Osteocyte (in vitro differentiated cells): ENCODE data around the gene FSTL4. TPM values are rescaled to one million over a fixed set of nuclear protein-coding genes. Genes with fewer than 3 reads are reported as not detected.
A peak's percentile ranks its signal among the peaks of the same experiment; 100 is the strongest.

Source experiments
- DNase-seq: peaks from one replicate; pipeline ENCODE4 v3.0.0; 2021; ENCODE audit warnings: mixed read lengths; ENCODE audit not compliant: unreplicated experiment; ENCODE audit errors: extremely low spot score
- H3K27ac Mint-ChIP-seq: one replicate; pipeline ENCODE4 v1.8.0; 2021; ENCODE audit warnings: mild to moderate bottlenecking, mixed read lengths; ENCODE audit not compliant: unreplicated experiment
- H3K27me3 Mint-ChIP-seq: one replicate; pipeline ENCODE4 v1.8.0; 2021; ENCODE audit warnings: mixed read lengths; ENCODE audit not compliant: unreplicated experiment
- H3K36me3 Mint-ChIP-seq: one replicate; pipeline ENCODE4 v1.8.0; 2021; ENCODE audit warnings: mixed read lengths; ENCODE audit not compliant: unreplicated experiment
- H3K4me1 Mint-ChIP-seq: one replicate; pipeline ENCODE4 v1.8.0; 2021; ENCODE audit warnings: mixed read lengths; ENCODE audit not compliant: unreplicated experiment
- H3K4me3 Mint-ChIP-seq: one replicate; pipeline ENCODE4 v1.8.0; 2021; ENCODE audit warnings: mild to moderate bottlenecking, moderate library complexity, mixed read lengths; ENCODE audit not compliant: unreplicated experiment
- H3K9me3 Mint-ChIP-seq: one replicate; pipeline ENCODE4 v1.8.0; 2021; ENCODE audit warnings: mixed read lengths; ENCODE audit not compliant: unreplicated experiment
- CTCF ChIP-seq: fragments of 200-600 bp; sonication (generic); IDR thresholded peaks from 2 replicates; pipeline ENCODE4 v1.5.0; 2021; ENCODE audit warnings: antibody characterized with exemption, mild to moderate bottlenecking, moderate library complexity
- total RNA-seq: library from RNA; stranded (reverse); gene quantifications from 2 replicates; pipeline ENCODE4 v1.2.1, GENCODE V29; 2021

The FSTL4 gene
- total RNA-seq, 1 donor from 2014 or later, result not detected

GRCh38 chr5:133321286-133321832 lies 291.0 kb downstream of the FSTL4 start:
- H3K4me3 Mint-ChIP-seq, result no peak overlapping the region
- no peaks in the 10 kb centered on the region for H3K4me1 Mint-ChIP-seq
- TF ChIP-seq CTCF, result no peak
- no peak for DNase-seq
- no peak overlapping the region for H3K27ac Mint-ChIP-seq
- H3K9me3 Mint-ChIP-seq, result no peaks in the 10 kb centered on the region
- H3K36me3 Mint-ChIP-seq, result no peaks in the 10 kb centered on the region
- H3K27me3 Mint-ChIP-seq, result peaks cover 11% of the 10 kb centered on the region

GRCh38 chr5:133319905-133320520 lies 292.3 kb downstream of the FSTL4 start:
- Mint-ChIP-seq H3K27ac (no peak overlapping the region), H3K4me3 (no peak overlapping the region), H3K27me3 (peaks cover 9% of the 10 kb centered on the region), H3K9me3 (no peaks in the 10 kb centered on the region), H3K4me1 (no peaks in the 10 kb centered on the region), H3K36me3 (no peaks in the 10 kb centered on the region)
- no peak for TF ChIP-seq CTCF
- DNase-seq, result no peak

GRCh38 chr5:133319244-133319643 lies 293.1 kb downstream of the FSTL4 start:
- Mint-ChIP-seq H3K9me3 (no peaks in the 10 kb centered on the region), H3K27me3 (peaks cover 9% of the 10 kb centered on the region), H3K4me1 (no peaks in the 10 kb centered on the region), H3K4me3 (no peak overlapping the region), H3K36me3 (no peaks in the 10 kb centered on the region), H3K27ac (no peak overlapping the region)
- TF ChIP-seq CTCF, result no peak
- no peak for DNase-seq

GRCh38 chr5:133317558-133317957 lies 294.8 kb downstream of the FSTL4 start:
- no peak for TF ChIP-seq CTCF
- Mint-ChIP-seq H3K4me1 (no peaks in the 10 kb centered on the region), H3K27me3 (peaks cover 6% of the 10 kb centered on the region), H3K27ac (no peak overlapping the region), H3K4me3 (no peak overlapping the region), H3K9me3 (no peaks in the 10 kb centered on the region), H3K36me3 (no peaks in the 10 kb centered on the region)
- no peak for DNase-seq

GRCh38 chr5:133316346-133317343 lies 295.7 kb downstream of the FSTL4 start:
- TF ChIP-seq CTCF, result peak; percentile 26
- DNase-seq, result no peak
- Mint-ChIP-seq H3K27ac (no peak overlapping the region), H3K9me3 (no peaks in the 10 kb centered on the region), H3K27me3 (peaks cover 8% of the 10 kb centered on the region), H3K4me1 (no peaks in the 10 kb centered on the region), H3K4me3 (no peak overlapping the region), H3K36me3 (no peaks in the 10 kb centered on the region)
